WTC11 (cell line): ENCODE data around the gene SLC44A1. TPM values are rescaled to one million over a fixed set of nuclear protein-coding genes. Genes with fewer than 3 reads are reported as not detected.

ENCODE experiments used
- ATAC-seq: fragments of 200-7000 bp; cut with Tn5 transposase; 2 replicates; pipeline ENCODE4 v1.10.0; 2021; ENCODE audit warnings: mild to moderate bottlenecking, moderate library complexity
- CTCF ChIA-PET: fragments of 300-600 bp; sonication (Branson Sonifier 250); formaldehyde crosslinking; loops from one replicate; lab custom pipeline; 2021; ENCODE audit warnings: antibody characterized with exemption; lab: Charles Lee
- POLR2A ChIA-PET: fragments of 350-600 bp; sonication (Branson Sonifier 250); formaldehyde crosslinking; loops from one replicate; lab custom pipeline; 2021; ENCODE audit warnings: antibody characterized with exemption; lab: Charles Lee
- DNase-seq: peaks from one replicate; pipeline ENCODE4 v3.0.0; 2021; ENCODE audit warnings: low spot score
- H3K27ac Mint-ChIP-seq: 2 replicates; pipeline ENCODE4 v1.8.0; 2021; ENCODE audit warnings: mixed read lengths
- H3K27me3 Mint-ChIP-seq: 2 replicates; pipeline ENCODE4 v1.8.0; 2021; ENCODE audit warnings: low read depth, mild to moderate bottlenecking, moderate library complexity, mixed read lengths
- H3K36me3 Mint-ChIP-seq: 2 replicates; pipeline ENCODE4 v1.8.0; 2021; ENCODE audit warnings: mixed read lengths
- H3K4me1 Mint-ChIP-seq: 2 replicates; pipeline ENCODE4 v1.8.0; 2022; ENCODE audit warnings: mixed read lengths
- H3K4me3 Mint-ChIP-seq: 2 replicates; pipeline ENCODE4 v1.8.0; 2021; ENCODE audit warnings: mild to moderate bottlenecking, moderate library complexity, mixed read lengths
- H3K9me3 Mint-ChIP-seq: 2 replicates; pipeline ENCODE4 v1.8.0; 2021; ENCODE audit warnings: mixed read lengths
- CBFB ChIP-seq: sonication (generic); formaldehyde crosslinking; IDR thresholded peaks from 2 replicates; pipeline ENCODE4 v1.8.1; 2022; ENCODE audit warnings: mild to moderate bottlenecking, low read depth, missing genetic modification reagents
- CREM ChIP-seq: sonication (generic); formaldehyde crosslinking; IDR thresholded peaks from 2 replicates; pipeline ENCODE4 v1.8.1; 2022; ENCODE audit warnings: mild to moderate bottlenecking, missing genetic modification reagents, moderate library complexity
- ERG ChIP-seq: fragments of 250-450 bp; sonication (Bioruptor Pico); IDR thresholded peaks from 2 replicates; pipeline ENCODE4 v1.8.0; 2021; ENCODE audit warnings: mild to moderate bottlenecking
- FOXJ3 ChIP-seq: sonication (generic); formaldehyde crosslinking; IDR thresholded peaks from 2 replicates; pipeline ENCODE4 v1.9.0; 2021; ENCODE audit warnings: missing genetic modification reagents, mild to moderate bottlenecking, borderline replicate concordance
- MYBL2 ChIP-seq: sonication (generic); formaldehyde crosslinking; IDR thresholded peaks from 2 replicates; pipeline ENCODE4 v1.8.1; 2023; ENCODE audit warnings: mild to moderate bottlenecking, moderate library complexity, missing genetic modification reagents
- PREB ChIP-seq: sonication (generic); formaldehyde crosslinking; IDR thresholded peaks from 2 replicates; pipeline ENCODE4 v1.8.1; 2022; ENCODE audit warnings: mild to moderate bottlenecking, missing genetic modification reagents, moderate library complexity, borderline replicate concordance
- SMAD3 ChIP-seq: sonication (generic); formaldehyde crosslinking; IDR thresholded peaks from 2 replicates; pipeline ENCODE4 v1.8.0; 2022; ENCODE audit warnings: missing genetic modification reagents, mild to moderate bottlenecking, borderline replicate concordance
- ZNF138 ChIP-seq: sonication (generic); formaldehyde crosslinking; conservative IDR thresholded peaks from 2 replicates; pipeline ENCODE4 v1.8.1; 2022; ENCODE audit warnings: mild to moderate bottlenecking, moderate library complexity, missing genetic modification reagents
- ZNF232 ChIP-seq: sonication (generic); formaldehyde crosslinking; IDR thresholded peaks from 2 replicates; pipeline ENCODE4 v1.8.0; 2022; ENCODE audit warnings: mild to moderate bottlenecking, missing genetic modification reagents
- ZNF281 ChIP-seq: sonication (generic); formaldehyde crosslinking; IDR thresholded peaks from 2 replicates; pipeline ENCODE4 v1.8.0; 2023; ENCODE audit warnings: mild to moderate bottlenecking, missing genetic modification reagents
- ZNF423 ChIP-seq: fragments of 250-450 bp; sonication (Bioruptor Pico); IDR thresholded peaks from 2 replicates; pipeline ENCODE4 v2.1.2; 2022; ENCODE audit warnings: mild to moderate bottlenecking, moderate library complexity
- ZNF512 ChIP-seq: sonication (generic); formaldehyde crosslinking; IDR thresholded peaks from 2 replicates; pipeline ENCODE4 v1.8.1; 2022; ENCODE audit warnings: missing genetic modification reagents, borderline replicate concordance
- ZNF532 ChIP-seq: fragments of 250-450 bp; sonication (Bioruptor Pico); IDR thresholded peaks from 2 replicates; pipeline ENCODE4 v1.9.0; 2021; ENCODE audit warnings: mild to moderate bottlenecking, borderline replicate concordance
- total RNA-seq: library from RNA; stranded (reverse); gene quantifications from 3 replicates; pipeline ENCODE4 v1.2.3, GENCODE V29; 2021
- TF ChIP-seq, protein P1 (sequence below): sonication (generic); formaldehyde crosslinking; IDR thresholded peaks from 2 replicates; pipeline ENCODE4 v1.8.0; 2022; ENCODE audit warnings: mild to moderate bottlenecking, missing genetic modification reagents
- TF ChIP-seq, protein P2 (sequence below): sonication (generic); formaldehyde crosslinking; IDR thresholded peaks from 2 replicates; pipeline ENCODE4 v1.8.0; 2022; ENCODE audit warnings: mild to moderate bottlenecking, missing genetic modification reagents
- TF ChIP-seq, protein P3 (sequence below): fragments of 250-450 bp; sonication (Bioruptor Pico); IDR thresholded peaks from 2 replicates; pipeline ENCODE4 v1.9.0; 2021; ENCODE audit warnings: mild to moderate bottlenecking
- TF ChIP-seq, protein P4 (sequence below): sonication (generic); formaldehyde crosslinking; IDR thresholded peaks from 2 replicates; pipeline ENCODE4 v1.8.1; 2023; ENCODE audit warnings: mild to moderate bottlenecking, missing genetic modification reagents

Gene SLC44A1
- total RNA-seq, 1 experiment from 2014 or later = 48.9 TPM

GRCh38 chr9:105483618-105484017, 239.2 kb downstream of the SLC44A1 start (continued):
- TF ChIP-seq ZNF512 (CRISPR knock-in tag) = no peak

DNA sequence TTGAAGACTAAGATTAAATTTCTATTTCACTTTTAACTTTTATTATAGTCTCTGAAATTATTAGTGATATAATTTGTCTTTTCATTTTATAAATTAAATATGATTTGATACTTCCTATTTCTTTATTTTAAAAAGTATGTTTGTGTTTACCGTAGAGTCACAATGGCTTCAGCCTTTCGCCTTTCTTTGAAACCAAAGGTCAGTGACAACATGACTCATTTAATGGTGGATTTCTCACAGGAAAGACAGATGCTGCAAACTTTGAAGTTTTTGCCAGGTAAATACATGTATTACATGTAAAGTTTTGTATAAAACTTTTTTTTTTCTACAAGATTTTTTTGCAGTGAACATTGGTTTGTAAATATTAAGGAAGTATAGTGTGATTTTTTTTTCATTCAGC, 239.8 kb downstream of the SLC44A1 start:
- H3K4me1 Mint-ChIP-seq = no peaks in the 10 kb centered on the region
- H3K36me3 Mint-ChIP-seq = peaks cover 16% of the 10 kb centered on the region
- H3K27ac Mint-ChIP-seq = no peak overlapping the region
- H3K9me3 Mint-ChIP-seq = peaks cover 7% of the 10 kb centered on the region
- ChIA-PET CTCF (no interaction called here), POLR2A (no interaction called here)
- no peaks in the 10 kb centered on the region for H3K27me3 Mint-ChIP-seq
- no peak for ATAC-seq
- no peak for DNase-seq
- TF ChIP-seq CBFB (CRISPR knock-in tag) (no peak), PREB (CRISPR knock-in tag) (no peak), ZNF532 (CRISPR knock-in tag) (no peak), MYBL2 (no peak), CREM (CRISPR knock-in tag) (no peak), ZNF138 (CRISPR knock-in tag) (no peak), ZNF281 (CRISPR knock-in tag) (no peak), ZNF423 (CRISPR knock-in tag) (no peak), FOXJ3 (CRISPR knock-in tag) (no peak), ERG (CRISPR knock-in tag) (no peak), SMAD3 (CRISPR knock-in tag) (no peak), ZNF232 (no peak)
- TF ChIP-seq, protein P1, sequence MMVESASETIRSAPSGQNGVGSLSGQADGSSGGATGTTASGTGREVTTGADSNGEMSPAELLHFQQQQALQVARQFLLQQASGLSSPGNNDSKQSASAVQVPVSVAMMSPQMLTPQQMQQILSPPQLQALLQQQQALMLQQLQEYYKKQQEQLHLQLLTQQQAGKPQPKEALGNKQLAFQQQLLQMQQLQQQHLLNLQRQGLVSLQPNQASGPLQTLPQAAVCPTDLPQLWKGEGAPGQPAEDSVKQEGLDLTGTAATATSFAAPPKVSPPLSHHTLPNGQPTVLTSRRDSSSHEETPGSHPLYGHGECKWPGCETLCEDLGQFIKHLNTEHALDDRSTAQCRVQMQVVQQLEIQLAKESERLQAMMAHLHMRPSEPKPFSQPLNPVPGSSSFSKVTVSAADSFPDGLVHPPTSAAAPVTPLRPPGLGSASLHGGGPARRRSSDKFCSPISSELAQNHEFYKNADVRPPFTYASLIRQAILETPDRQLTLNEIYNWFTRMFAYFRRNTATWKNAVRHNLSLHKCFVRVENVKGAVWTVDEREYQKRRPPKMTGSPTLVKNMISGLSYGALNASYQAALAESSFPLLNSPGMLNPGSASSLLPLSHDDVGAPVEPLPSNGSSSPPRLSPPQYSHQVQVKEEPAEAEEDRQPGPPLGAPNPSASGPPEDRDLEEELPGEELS (CRISPR knock-in tag) = no peak
- TF ChIP-seq, protein P2, sequence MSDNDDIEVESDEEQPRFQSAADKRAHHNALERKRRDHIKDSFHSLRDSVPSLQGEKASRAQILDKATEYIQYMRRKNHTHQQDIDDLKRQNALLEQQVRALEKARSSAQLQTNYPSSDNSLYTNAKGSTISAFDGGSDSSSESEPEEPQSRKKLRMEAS (CRISPR knock-in tag) = no peak
- TF ChIP-seq, protein P3, sequence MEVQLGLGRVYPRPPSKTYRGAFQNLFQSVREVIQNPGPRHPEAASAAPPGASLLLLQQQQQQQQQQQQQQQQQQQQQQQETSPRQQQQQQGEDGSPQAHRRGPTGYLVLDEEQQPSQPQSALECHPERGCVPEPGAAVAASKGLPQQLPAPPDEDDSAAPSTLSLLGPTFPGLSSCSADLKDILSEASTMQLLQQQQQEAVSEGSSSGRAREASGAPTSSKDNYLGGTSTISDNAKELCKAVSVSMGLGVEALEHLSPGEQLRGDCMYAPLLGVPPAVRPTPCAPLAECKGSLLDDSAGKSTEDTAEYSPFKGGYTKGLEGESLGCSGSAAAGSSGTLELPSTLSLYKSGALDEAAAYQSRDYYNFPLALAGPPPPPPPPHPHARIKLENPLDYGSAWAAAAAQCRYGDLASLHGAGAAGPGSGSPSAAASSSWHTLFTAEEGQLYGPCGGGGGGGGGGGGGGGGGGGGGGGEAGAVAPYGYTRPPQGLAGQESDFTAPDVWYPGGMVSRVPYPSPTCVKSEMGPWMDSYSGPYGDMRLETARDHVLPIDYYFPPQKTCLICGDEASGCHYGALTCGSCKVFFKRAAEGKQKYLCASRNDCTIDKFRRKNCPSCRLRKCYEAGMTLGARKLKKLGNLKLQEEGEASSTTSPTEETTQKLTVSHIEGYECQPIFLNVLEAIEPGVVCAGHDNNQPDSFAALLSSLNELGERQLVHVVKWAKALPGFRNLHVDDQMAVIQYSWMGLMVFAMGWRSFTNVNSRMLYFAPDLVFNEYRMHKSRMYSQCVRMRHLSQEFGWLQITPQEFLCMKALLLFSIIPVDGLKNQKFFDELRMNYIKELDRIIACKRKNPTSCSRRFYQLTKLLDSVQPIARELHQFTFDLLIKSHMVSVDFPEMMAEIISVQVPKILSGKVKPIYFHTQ = no peak
- TF ChIP-seq, protein P4, sequence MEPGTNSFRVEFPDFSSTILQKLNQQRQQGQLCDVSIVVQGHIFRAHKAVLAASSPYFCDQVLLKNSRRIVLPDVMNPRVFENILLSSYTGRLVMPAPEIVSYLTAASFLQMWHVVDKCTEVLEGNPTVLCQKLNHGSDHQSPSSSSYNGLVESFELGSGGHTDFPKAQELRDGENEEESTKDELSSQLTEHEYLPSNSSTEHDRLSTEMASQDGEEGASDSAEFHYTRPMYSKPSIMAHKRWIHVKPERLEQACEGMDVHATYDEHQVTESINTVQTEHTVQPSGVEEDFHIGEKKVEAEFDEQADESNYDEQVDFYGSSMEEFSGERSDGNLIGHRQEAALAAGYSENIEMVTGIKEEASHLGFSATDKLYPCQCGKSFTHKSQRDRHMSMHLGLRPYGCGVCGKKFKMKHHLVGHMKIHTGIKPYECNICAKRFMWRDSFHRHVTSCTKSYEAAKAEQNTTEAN (CRISPR knock-in tag) = no peak
- H3K4me3 Mint-ChIP-seq = no peak overlapping the region
